ENCODE results near the gene LRRC15. TPM values are rescaled to one million over a fixed set of nuclear protein-coding genes. Genes with fewer than 3 reads are reported as not detected.

Gene LRRC15
- total RNA-seq, 1 experiment from 2014 or later, result 0.08 TPM

DNA sequence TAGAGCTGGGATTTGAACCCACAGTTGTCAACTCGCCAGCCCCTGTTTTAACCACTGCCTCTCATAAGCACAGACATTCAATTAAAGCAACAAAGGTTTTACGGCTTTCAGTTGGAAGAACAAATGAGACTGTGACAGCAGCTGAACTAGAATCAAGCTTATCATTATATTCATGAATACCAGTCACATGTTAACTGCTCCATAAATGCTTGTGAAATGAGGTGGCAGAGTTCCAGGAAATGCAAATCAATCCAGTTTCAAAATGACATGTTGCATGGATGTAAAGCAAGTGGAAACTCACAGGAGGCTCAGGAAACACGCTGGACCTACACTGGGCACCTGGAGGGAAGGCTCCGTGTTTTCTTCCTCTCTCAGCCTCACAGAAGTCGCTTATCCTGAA, 25.7 kb upstream of the LRRC15 start:
- Histone ChIP-seq H3K36me3 (no peaks in the 10 kb centered on the region), H3K4me3 (no peak overlapping the region), H3K4me1 (no peaks in the 10 kb centered on the region), H3K27me3 (no peaks in the 10 kb centered on the region), H3K27ac (no peak overlapping the region), H3K9me3 (replicated peaks) (no peaks in the 10 kb centered on the region)
- DNase-seq, result no peak

DNA sequence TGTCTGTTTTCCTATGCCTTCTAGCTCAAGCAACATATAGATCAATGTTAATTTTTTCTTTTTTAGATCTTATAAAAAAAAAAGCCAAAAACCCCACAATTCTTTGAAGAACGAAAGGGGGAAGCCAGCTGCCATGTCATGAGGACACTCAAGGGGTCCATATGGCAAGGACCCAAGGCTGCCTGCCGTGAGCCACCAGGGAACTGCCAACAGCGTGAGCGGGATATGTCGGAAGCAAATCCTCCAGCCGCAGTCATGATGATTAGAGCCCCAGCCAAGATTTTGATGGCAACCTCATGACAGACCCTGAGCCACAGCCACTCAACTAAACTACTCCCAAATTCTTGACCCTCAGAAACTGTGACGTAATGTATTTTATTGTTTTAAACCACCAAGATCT, 23.0 kb upstream of the LRRC15 start:
- Histone ChIP-seq H3K4me1 (no peaks in the 10 kb centered on the region), H3K27ac (no peak overlapping the region), H3K9me3 (replicated peaks) (no peaks in the 10 kb centered on the region)

DNA sequence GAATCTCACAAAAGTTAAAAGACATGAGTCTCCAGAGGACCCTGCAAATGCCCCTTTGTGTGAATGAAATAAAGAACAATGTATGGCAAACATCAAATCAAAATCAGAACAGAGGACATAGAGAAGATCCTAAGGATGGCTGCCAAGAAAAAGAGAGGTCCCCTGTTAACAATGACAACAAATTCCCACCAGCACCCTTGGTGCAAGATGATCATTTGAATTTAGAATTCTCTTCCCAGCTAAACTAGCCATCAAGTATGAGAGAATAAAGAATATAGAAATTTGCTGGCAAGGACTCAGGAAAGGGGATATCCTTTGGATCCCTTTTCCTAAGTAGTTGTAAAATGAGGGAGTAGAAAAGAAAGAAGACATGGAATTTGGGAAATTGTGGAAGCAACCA, 21.3 kb upstream of the LRRC15 start:
- Histone ChIP-seq H3K4me3 (no peak overlapping the region), H3K27ac (no peak overlapping the region), H3K9me3 (replicated peaks) (no peaks in the 10 kb centered on the region), H3K36me3 (no peaks in the 10 kb centered on the region), H3K4me1 (no peaks in the 10 kb centered on the region), H3K27me3 (no peaks in the 10 kb centered on the region)
- no peak for DNase-seq

More for the DNA sequence above, 23.0 kb upstream of the LRRC15 start:
- H3K36me3 ChIP-seq, result no peaks in the 10 kb centered on the region
- no peaks in the 10 kb centered on the region for H3K27me3 ChIP-seq
- no peak overlapping the region for H3K4me3 ChIP-seq
- DNase-seq, result no peak

DNA sequence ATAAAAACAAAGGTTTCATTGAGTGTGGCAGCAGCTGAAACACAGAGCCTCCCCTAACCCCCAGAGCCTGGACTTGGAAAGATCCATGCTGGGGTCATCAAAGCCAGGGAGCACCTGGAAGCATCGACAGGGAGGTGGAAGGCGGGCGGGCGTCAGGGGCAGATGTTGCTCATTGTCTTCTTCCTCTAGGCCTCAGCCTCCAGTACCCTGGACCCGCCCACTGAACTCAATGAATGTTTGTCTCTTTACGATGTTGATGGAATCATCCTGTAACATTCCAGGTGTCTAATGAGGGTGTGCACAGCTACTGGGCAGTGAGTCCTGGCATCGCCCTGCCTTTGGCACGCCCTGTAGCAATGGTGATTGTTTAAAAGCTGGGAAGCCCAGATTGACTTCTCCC, 19.7 kb upstream of the LRRC15 start:
- H3K9me3 ChIP-seq (replicated peaks), result no peaks in the 10 kb centered on the region
- no peaks in the 10 kb centered on the region for H3K36me3 ChIP-seq
- H3K27me3 ChIP-seq, result no peaks in the 10 kb centered on the region
- H3K27ac ChIP-seq, result no peak overlapping the region
- H3K4me3 ChIP-seq, result no peak overlapping the region
- DNase-seq, result no peak
- no peaks in the 10 kb centered on the region for H3K4me1 ChIP-seq

DNA sequence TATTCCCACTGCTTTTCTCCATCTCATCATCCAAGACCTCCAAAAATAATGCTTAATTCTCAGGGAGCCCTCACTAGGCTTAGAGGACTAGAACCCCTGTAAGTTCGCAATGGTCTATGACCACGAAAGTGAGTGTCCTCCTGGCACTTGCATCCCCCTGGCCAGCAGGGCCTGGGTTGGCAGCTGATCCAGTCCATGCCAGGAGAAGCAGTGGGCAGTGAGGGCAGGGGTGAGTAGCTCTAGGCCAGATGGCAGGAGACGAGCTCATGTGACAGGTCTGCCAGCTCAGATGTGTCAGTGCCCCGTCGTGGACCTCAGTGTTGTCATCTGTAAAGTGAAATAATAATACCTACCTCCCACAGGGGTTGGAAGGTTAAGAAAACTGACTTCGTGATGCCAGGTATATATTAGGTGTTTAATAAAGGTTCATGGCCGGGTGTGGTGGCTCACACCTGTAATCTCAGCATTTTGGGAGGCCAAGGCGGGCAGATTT, 18.4 kb upstream of the LRRC15 start:
- Histone ChIP-seq H3K4me1 (no peaks in the 10 kb centered on the region), H3K27ac (no peak overlapping the region), H3K9me3 (replicated peaks) (no peaks in the 10 kb centered on the region), H3K36me3 (no peaks in the 10 kb centered on the region), H3K4me3 (no peak overlapping the region), H3K27me3 (no peaks in the 10 kb centered on the region)
- no peak for DNase-seq

DNA sequence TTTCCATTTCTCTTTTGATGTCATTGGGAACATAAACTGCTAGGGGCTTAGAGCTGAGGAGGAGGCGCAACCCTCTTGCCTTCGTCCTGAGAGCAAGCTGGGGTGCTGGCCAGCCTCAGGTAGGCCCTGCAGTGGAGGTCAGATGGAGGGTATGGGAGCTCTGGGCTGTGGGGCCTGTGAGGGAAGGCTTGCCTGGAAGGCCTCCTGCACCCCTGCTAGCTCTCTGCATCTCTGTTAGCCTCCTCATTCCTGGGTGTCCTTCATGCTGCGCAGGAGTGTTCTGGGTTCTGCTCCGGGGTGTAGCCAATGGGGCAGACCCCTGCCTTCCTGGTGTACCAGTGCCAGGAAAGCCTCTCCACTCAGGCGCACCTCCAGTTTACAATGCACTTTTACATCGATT, 17.7 kb upstream of the LRRC15 start:
- Histone ChIP-seq H3K4me3 (no peak overlapping the region), H3K27me3 (no peaks in the 10 kb centered on the region), H3K9me3 (replicated peaks) (no peaks in the 10 kb centered on the region), H3K4me1 (no peaks in the 10 kb centered on the region), H3K27ac (no peak overlapping the region), H3K36me3 (no peaks in the 10 kb centered on the region)
- DNase-seq, result no peak

DNA sequence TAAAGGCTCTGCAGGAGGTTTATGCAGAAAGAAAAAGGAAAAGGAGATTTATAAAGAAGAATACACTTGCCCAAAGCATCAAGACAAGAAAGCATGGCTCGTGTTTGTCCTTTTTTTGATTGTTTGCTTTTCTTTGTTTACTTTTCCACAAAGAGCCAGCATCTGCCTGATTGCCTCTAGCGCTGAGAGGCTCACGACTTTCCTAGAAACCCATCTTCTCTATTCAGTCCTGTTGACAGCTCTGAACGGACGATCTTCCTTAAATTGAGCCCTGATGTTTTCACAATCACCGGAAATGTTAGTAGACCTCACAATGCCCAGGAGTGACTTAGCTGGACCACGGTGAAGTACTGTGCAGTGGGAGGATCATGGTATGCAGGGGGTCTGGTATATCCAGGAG, 17.1 kb upstream of the LRRC15 start:
- no peaks in the 10 kb centered on the region for H3K9me3 ChIP-seq (replicated peaks)
- no peak for DNase-seq
- H3K4me3 ChIP-seq, result no peak overlapping the region
- no peaks in the 10 kb centered on the region for H3K4me1 ChIP-seq
- H3K36me3 ChIP-seq, result no peaks in the 10 kb centered on the region
- no peak overlapping the region for H3K27ac ChIP-seq
- no peaks in the 10 kb centered on the region for H3K27me3 ChIP-seq

DNA sequence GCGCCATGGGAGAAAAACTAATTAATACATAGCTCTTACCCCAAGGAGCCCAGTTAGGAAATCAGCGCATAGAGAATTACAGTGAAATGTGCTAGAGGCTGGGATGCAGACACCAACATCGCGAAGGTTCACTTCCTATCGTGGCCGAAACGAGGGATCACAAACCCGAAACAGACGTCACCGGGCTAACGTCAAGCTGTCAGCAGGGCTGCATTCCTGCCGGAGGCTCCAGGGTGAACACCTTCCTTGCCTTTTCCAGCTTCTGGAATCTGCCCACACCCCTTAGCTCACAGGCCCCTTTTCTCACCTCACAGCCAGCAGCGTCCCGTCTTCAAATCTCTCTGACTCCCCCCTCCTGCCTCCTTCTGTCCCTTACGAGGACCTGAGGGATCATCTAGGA, 16.5 kb upstream of the LRRC15 start:
- Histone ChIP-seq H3K27ac (no peak overlapping the region), H3K4me1 (no peaks in the 10 kb centered on the region), H3K36me3 (no peaks in the 10 kb centered on the region), H3K9me3 (replicated peaks) (no peaks in the 10 kb centered on the region), H3K27me3 (no peaks in the 10 kb centered on the region), H3K4me3 (no peak overlapping the region)
- DNase-seq, result no peak

DNA sequence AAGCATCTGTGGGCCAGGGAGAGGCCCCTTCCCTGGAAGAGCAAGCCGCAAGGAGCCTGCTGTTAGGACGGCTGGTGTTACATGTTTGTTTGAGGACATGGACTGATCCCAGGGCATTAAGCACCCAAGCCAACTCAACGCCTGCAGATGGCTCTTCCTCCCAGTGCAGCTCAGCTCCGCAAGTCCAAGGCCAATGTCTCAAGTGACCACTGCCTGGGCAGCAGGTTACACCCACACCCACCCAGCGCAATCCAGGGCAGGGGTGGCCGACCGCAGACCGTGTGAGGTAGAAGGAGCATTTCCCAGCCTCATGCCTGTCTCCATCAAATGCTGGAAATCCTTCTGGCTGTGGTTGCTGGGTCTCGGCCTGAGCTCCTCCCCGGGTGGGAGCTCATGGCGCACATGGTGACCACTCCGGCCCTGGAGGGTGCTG, 15.0 kb upstream of the LRRC15 start:
- Histone ChIP-seq H3K36me3 (no peaks in the 10 kb centered on the region), H3K9me3 (replicated peaks) (no peaks in the 10 kb centered on the region), H3K27ac (no peak overlapping the region), H3K27me3 (no peaks in the 10 kb centered on the region; the same call in 1 of the 2 replicates), H3K4me3 (no peak overlapping the region), H3K4me1 (no peaks in the 10 kb centered on the region)
- DNase-seq, result no peak

DNA sequence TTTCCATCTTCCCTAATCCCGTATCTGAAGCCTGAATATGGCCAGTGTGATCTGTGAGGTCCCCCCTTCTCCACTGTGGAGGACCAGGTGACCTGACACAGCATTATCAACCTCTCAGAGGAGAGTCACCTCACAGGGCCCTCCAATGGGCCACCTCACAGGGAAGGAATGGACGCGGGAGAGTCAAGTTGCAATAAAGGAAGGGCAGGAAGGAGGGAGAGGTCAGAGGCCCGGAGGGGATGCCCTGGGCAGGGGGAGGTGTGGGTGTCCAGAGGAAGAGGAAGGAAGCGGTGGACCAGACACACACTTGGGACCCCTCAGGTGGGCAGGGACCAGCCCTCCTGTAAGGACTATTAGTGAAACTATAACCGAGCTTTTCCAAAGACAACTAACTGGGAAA, 14.6 kb upstream of the LRRC15 start:
- no peak for DNase-seq
- Histone ChIP-seq H3K4me1 (no peaks in the 10 kb centered on the region), H3K36me3 (no peaks in the 10 kb centered on the region), H3K27me3 (no peaks in the 10 kb centered on the region; the same call in 1 of the 2 replicates), H3K9me3 (replicated peaks) (no peaks in the 10 kb centered on the region), H3K27ac (no peak overlapping the region), H3K4me3 (no peak overlapping the region)

DNA sequence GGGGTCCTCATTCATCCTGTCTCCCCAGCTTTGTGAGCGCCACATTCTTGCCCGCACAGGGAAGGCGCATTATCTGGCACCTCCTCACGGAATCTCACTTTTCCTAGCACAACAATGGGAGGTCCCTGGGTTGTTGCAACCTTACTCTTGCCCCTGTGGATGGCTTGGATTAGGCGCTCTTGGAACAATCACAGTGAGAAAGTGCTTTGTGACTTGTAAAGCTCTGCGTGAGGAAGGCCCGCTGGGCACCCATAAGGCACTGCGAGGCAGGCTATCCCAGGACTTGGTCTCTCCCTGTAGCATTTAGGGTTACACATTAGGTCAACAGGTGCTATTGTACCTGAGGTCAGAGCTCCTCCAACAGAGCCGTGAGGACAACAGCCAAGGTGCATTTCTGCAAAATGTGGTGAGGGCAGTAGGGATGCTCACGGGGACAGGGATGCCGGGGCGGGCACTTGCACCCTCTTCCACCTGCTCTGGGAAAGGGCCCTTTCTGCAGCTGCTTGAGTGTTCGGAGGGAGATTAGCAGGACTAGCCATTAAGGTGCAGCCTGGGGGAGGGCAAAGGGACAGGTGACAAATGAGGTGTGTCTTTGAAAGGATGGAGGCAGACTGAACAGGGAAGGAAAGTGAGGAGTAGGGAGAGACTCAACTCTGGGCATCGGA, 13.9 kb upstream of the LRRC15 start:
- H3K4me1 ChIP-seq, result no peaks in the 10 kb centered on the region
- H3K27me3 ChIP-seq, result no peaks in the 10 kb centered on the region; the same call in 1 of the 2 replicates
- H3K9me3 ChIP-seq (replicated peaks), result no peaks in the 10 kb centered on the region
- no peaks in the 10 kb centered on the region for H3K36me3 ChIP-seq
- H3K27ac ChIP-seq, result no peak overlapping the region
- H3K4me3 ChIP-seq, result no peak overlapping the region
- no peak for DNase-seq

DNA sequence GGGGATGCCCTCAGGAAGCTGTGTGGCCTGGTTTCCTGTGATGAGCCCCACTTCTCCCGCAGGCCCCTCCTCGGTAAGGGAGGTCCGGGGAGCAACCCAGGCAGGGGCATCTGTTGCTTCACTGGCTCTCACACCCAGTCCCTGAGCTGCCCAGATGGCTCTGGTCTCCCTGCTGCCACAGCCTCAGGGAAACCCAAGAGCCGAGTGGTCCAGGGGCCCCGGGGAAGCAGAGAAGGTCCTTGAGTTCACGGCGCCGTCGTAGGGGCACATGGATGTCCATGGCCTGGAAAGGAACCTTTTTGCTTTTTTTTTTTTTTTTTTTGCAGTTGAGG, 13.3 kb upstream of the LRRC15 start:
- Histone ChIP-seq H3K27ac (no peak overlapping the region), H3K4me1 (no peaks in the 10 kb centered on the region), H3K9me3 (replicated peaks) (no peaks in the 10 kb centered on the region), H3K27me3 (no peaks in the 10 kb centered on the region; the same call in 1 of the 2 replicates), H3K4me3 (no peak overlapping the region), H3K36me3 (no peaks in the 10 kb centered on the region)
- DNase-seq, result no peak

DNA sequence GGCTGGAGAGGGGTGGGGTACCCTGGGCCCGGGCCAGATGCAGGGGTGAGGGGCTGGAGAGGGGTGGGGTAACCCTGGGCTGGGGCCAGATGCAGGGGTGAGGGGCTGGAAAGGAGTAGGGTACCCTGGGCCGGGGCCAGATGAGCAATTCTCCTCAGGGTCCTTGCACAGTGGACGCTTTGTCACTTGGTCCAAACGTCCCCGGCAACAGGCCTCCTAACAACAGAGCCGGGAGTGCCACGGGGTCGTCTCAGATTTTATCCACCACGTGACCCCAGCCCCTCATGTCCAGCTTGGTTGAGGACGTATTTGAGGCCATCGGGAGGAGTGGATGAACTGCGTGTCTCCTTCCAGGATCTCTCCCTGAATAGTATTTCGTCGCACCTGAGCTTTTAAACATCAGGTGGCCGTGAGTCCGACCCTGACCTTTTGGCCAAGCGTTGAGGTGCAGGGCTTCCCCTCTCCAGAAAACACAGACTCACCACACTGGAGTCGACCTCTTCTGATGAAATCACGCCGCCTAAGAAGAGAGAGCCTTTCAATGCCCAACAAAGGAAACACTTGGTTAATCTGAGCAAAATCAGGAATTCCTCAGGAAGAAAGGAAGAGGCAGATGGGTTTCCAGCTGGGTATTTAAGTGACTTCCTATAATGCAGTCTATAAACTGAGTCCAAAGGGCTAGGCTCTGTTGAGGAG, 12.8 kb upstream of the LRRC15 start:
- H3K4me1 ChIP-seq, result no peaks in the 10 kb centered on the region
- DNase-seq, result no peak
- H3K27ac ChIP-seq, result no peak overlapping the region
- H3K27me3 ChIP-seq, result no peaks in the 10 kb centered on the region; the same call in 1 of the 2 replicates
- H3K4me3 ChIP-seq, result no peak overlapping the region
- H3K9me3 ChIP-seq (replicated peaks), result no peaks in the 10 kb centered on the region
- no peaks in the 10 kb centered on the region for H3K36me3 ChIP-seq

DNA sequence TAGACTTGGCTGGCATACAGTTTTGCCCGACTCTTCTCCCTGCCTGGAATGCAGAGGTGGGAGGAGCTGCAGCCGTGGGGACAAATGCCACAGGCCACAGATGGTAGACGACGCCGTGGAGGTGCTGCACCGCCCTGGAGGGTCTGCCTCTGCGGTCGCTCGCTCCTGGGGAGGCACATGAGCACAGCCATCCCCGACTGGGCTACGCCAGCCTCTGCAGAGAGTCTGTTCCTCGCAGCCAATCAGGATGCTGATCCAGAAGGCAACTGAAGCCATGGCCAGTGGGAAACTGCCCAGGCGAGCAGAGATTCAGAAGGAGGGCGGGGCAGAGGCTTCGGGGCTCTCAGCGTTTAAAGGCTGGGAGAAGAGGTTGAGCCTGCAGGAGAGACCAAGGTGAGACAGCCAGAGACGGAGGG, 11.9 kb upstream of the LRRC15 start:
- Histone ChIP-seq H3K27ac (no peak overlapping the region), H3K4me3 (no peak overlapping the region), H3K27me3 (no peaks in the 10 kb centered on the region; the same call in 1 of the 2 replicates), H3K9me3 (replicated peaks) (no peaks in the 10 kb centered on the region), H3K36me3 (no peaks in the 10 kb centered on the region), H3K4me1 (no peaks in the 10 kb centered on the region)
- no peak for DNase-seq

DNA sequence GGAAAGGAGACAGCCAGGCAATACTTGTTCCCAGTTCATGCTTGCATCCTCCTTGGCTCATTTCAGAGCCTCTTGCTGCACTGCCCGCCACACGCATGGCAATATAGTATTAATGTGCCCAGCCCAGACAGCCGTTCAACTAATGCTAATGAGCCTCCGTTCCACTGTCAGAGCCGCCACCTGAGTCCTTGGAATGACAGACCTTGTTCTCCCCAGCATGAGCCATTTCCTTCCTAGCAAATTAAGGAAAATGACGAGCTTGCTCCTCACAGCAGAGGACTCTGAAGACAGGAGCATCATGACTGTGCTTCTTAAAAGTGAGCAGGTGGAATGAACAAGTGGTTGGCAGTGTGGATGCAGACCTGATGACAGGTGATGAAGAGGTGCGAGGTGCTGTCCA, 10.8 kb upstream of the LRRC15 start:
- Histone ChIP-seq H3K4me1 (no peaks in the 10 kb centered on the region), H3K36me3 (no peaks in the 10 kb centered on the region), H3K4me3 (no peak overlapping the region), H3K9me3 (replicated peaks) (no peaks in the 10 kb centered on the region), H3K27ac (no peak overlapping the region), H3K27me3 (no peaks in the 10 kb centered on the region; the same call in 1 of the 2 replicates)
- DNase-seq, result no peak

DNA sequence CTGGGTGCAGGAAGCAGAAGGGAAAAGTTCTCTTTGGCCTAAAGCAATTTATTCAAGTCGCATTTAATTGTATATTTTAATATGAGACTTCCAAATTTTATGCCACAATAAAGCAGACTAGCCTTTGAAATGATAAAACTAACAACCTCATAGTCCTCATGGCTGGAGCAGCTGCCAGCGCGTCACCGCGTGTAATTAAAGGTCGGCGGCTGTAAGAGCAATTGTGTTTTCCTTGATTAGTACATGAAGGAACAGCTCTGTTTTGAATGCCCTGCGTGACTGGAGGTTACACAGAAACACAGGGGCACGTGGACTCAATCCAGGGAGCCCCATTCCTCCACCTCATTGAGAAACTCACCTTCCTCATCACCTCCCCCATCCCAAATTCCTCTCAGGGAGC, 10.1 kb upstream of the LRRC15 start:
- Histone ChIP-seq H3K9me3 (replicated peaks) (no peaks in the 10 kb centered on the region), H3K4me1 (no peaks in the 10 kb centered on the region), H3K27me3 (no peaks in the 10 kb centered on the region; the same call in 1 of the 2 replicates), H3K4me3 (no peak overlapping the region), H3K36me3 (no peaks in the 10 kb centered on the region), H3K27ac (no peak overlapping the region)
- DNase-seq, result no peak
